GM13976 (cell line): ENCODE measurements around the gene TTC34.

Experiments
- DNase-seq: peaks from one replicate; pipeline ENCODE4 v3.0.0; 2012; ENCODE audit warnings: low spot score
- CTCF ChIP-seq: IDR thresholded peaks from 2 replicates; pipeline ENCODE4 v1.5.1; 2012; ENCODE audit warnings: borderline replicate concordance, mild to moderate bottlenecking; ENCODE audit not compliant: insufficient read depth; ENCODE audit errors: extremely low read depth, missing control alignments, control extremely low read depth
- in situ Hi-C: fragments of 300-500 bp; cut with MboI; formaldehyde crosslinking; loops from one replicate; pipeline ENCODE4 v1.12.0; 2022; ENCODE audit warnings: low sequenced_read_pairs, mixed read lengths, inconsistent platforms; ENCODE audit not compliant: unreplicated experiment

Gene TTC34

GRCh38 chr1:2840036-2840809 is 38.7 kb upstream of the TTC34 start:
- in situ Hi-C loops = no loop called here
- DNase-seq = no peak
- no peak for TF ChIP-seq CTCF

GRCh38 chr1:2837823-2838222 is 36.3 kb upstream of the TTC34 start:
- TF ChIP-seq CTCF = no peak
- in situ Hi-C loops = no loop called here
- DNase-seq = no peak

- in situ Hi-C loops = no loop called here
- no peak for DNase-seq
- no peak for TF ChIP-seq CTCF
These were observed 35.8 kb upstream of the TTC34 start for GRCh38 chr1:2837316-2837715.

GRCh38 chr1:2836333-2836970 is 35.0 kb upstream of the TTC34 start:
- no peak for DNase-seq
- in situ Hi-C loops = no loop called here
- no peak for TF ChIP-seq CTCF

GRCh38 chr1:2835650-2836159 is 34.2 kb upstream of the TTC34 start:
- TF ChIP-seq CTCF = no peak
- no peak for DNase-seq
- in situ Hi-C loops = no loop called here

- DNase-seq = no peak
- in situ Hi-C loops = no loop called here
These were observed 33.5 kb upstream of the TTC34 start for GRCh38 chr1:2834741-2835564.

More at GRCh38 chr1:2834741-2835564, 33.5 kb upstream of the TTC34 start:
- TF ChIP-seq CTCF = no peak
